Caco-2 (cell line): ENCODE results near the gene TDRKH. TPM values are rescaled to one million over a fixed set of nuclear protein-coding genes. Genes with fewer than 3 reads are reported as not detected.
"Not testable (repeated sequence)": the region's sequence is repeated elsewhere in the genome, so short reads cannot be mapped to it uniquely, and the experiment has no call there.

ENCODE experiments used
- BruUV-seq: library from RNA; stranded (reverse); fragments of 400-500 nt; replicated peaks from 2 replicates; lab custom pipeline; 2021; lab: Mats Ljungman, UMichigan
- CTCF ChIA-PET: fragments of 300-600 bp; sonication (Branson Sonifier 250); formaldehyde crosslinking; loops from one replicate; lab custom pipeline; 2022; ENCODE audit warnings: antibody characterized with exemption; lab: Charles Lee
- POLR2A ChIA-PET: fragments of 300-600 bp; sonication (Branson Sonifier 250); formaldehyde crosslinking; loops from one replicate; lab custom pipeline; 2022; ENCODE audit warnings: antibody characterized with exemption; lab: Charles Lee
- DNase-seq, 2 experiments: peaks; one replicate each; pipeline versions ENCODE4 v3.0.0 to v3.0.0-alpha.2; 2020 to 2022
- H3K27me3 ChIP-seq: replicated peaks from 2 replicates; pipeline ENCODE4 v1.6.0; 2011; ENCODE audit warnings: low read length; ENCODE audit not compliant: control insufficient read depth, insufficient read depth
- H3K36me3 ChIP-seq: 2 replicates; pipeline ENCODE4 v1.5.1; 2011; ENCODE audit warnings: low read length; ENCODE audit not compliant: control insufficient read depth, insufficient read depth
- H3K4me1 ChIP-seq: fragments of 250-450 bp; sonication (Bioruptor Pico); 2 replicates; pipeline ENCODE4 v1.5.1; 2020; ENCODE audit warnings: mild to moderate bottlenecking
- H3K4me3 ChIP-seq: 2 replicates; pipeline ENCODE4 v1.5.1; 2011; ENCODE audit warnings: low read depth, mild to moderate bottlenecking, control low read depth, low read length
- H3K9me3 ChIP-seq: fragments of 250-450 bp; sonication (Bioruptor Pico); 2 replicates; pipeline ENCODE4 v1.5.1; 2020; ENCODE audit warnings: mild to moderate bottlenecking, moderate library complexity
- H3K27ac Mint-ChIP-seq: one replicate; pipeline ENCODE4 v1.8.0; 2022; ENCODE audit warnings: mixed read lengths; ENCODE audit not compliant: unreplicated experiment
- H3K27me3 Mint-ChIP-seq: one replicate; pipeline ENCODE4 v1.8.0; 2022; ENCODE audit warnings: mixed read lengths; ENCODE audit not compliant: insufficient read depth, unreplicated experiment
- H3K36me3 Mint-ChIP-seq: one replicate; pipeline ENCODE4 v1.8.0; 2022; ENCODE audit warnings: mild to moderate bottlenecking, mixed read lengths; ENCODE audit not compliant: insufficient read depth, unreplicated experiment
- H3K4me1 Mint-ChIP-seq: one replicate; pipeline ENCODE4 v1.8.0; 2022; ENCODE audit warnings: low read depth, mixed read lengths; ENCODE audit not compliant: unreplicated experiment
- H3K4me3 Mint-ChIP-seq: one replicate; pipeline ENCODE4 v1.8.0; 2022; ENCODE audit warnings: mild to moderate bottlenecking, moderate library complexity, mixed read lengths; ENCODE audit not compliant: unreplicated experiment
- H3K9me3 Mint-ChIP-seq: one replicate; pipeline ENCODE4 v1.8.0; 2022; ENCODE audit warnings: mixed read lengths; ENCODE audit not compliant: unreplicated experiment
- intact Hi-C: fragments of 100-400 bp; cut with micrococcal nuclease; formaldehyde crosslinking; loops from one replicate; pipeline ENCODE4 v1.10.0; 2022; ENCODE audit not compliant: unreplicated experiment
- total RNA-seq: library from RNA; stranded (reverse); gene quantifications from 2 replicates; pipeline ENCODE4 v1.2.3, GENCODE V29; 2022
- TF ChIP-seq, protein P1 (sequence below), 2 experiments: fragments of 200-600 bp in 1 of 2; IDR thresholded peaks; 1 replicate in 1 of 2; 2 replicates in 1 of 2; pipeline versions ENCODE4 v1.5.1 to v1.8.0; 2011 to 2022; ENCODE audit warnings: antibody characterized with exemption in 1 of 2, control low read depth in 1 of 2, inconsistent platforms in 1 of 2, low read depth in 1 of 2, low read length in 1 of 2, mild to moderate bottlenecking in 1 of 2, moderate library complexity in 1 of 2; ENCODE audit not compliant: insufficient read depth in 1 of 2, severe bottlenecking in 1 of 2, unreplicated experiment in 1 of 2

Gene TDRKH
- total RNA-seq, 1 experiment from 2014 or later: 15.0 TPM

DNA sequence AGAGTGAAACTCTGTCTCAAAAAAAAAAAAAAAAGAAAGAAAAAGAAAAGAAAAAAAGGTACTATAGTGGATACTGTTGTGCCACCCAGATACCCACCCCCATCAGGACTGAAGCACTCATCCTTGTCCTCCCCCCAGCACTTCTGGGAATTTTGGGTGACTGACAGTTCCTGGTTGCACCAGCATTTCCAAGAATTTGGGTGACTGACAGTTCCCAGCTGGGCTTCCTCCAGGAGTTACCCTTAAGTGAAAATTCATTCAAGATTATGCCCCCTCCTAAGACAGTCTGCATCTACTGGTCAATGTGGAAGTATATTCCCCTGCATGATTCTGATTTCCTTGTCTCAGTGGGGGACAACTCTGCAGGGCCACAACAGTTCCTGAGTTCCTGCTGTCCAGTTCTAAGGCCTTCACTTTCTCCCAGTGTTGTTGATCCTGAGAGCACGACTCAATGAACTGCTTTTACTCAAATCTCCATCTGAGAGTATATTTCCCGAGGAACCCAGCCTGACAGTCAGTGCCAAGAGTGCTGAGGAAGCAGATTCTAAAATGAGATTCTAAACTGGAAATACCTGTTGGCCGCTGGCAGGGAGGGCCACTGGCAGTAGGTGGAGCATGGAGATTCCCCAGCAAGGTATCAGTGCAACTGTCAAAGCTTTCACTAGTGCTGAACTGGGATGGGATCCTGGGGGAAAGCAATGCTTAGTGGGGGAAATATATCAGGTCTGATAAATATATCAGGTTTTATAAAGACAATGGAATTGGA lies 50.5 kb downstream of the TDRKH start:
- Histone ChIP-seq H3K27me3 (no peaks in the 10 kb centered on the region), H3K4me3 (no peak overlapping the region), H3K9me3 (peaks cover 17% of the 10 kb centered on the region), H3K36me3 (no peaks in the 10 kb centered on the region), H3K4me1 (0 out of 2 replicates have a peak, but pooled peaks cover 7% of the 10 kb centered on the region)
- intact Hi-C loops: loop anchor here (5.0 kb wide), 2 partner anchors 197 to 297 kb away; partner anchors contain the start of gene TUFT1
- BruUV-seq: no TSS peak
- POLR2A ChIA-PET: no interaction called here
- peak in 1 of 2 experiments; percentile 63 for DNase-seq
- Mint-ChIP-seq H3K27ac (no peak overlapping the region), H3K36me3 (no peaks in the 10 kb centered on the region), H3K4me1 (peaks cover 12% of the 10 kb centered on the region), H3K9me3 (peaks cover 11% of the 10 kb centered on the region), H3K27me3 (peaks cover 3% of the 10 kb centered on the region), H3K4me3 (no peak overlapping the region)
- TF ChIP-seq, protein P1, sequence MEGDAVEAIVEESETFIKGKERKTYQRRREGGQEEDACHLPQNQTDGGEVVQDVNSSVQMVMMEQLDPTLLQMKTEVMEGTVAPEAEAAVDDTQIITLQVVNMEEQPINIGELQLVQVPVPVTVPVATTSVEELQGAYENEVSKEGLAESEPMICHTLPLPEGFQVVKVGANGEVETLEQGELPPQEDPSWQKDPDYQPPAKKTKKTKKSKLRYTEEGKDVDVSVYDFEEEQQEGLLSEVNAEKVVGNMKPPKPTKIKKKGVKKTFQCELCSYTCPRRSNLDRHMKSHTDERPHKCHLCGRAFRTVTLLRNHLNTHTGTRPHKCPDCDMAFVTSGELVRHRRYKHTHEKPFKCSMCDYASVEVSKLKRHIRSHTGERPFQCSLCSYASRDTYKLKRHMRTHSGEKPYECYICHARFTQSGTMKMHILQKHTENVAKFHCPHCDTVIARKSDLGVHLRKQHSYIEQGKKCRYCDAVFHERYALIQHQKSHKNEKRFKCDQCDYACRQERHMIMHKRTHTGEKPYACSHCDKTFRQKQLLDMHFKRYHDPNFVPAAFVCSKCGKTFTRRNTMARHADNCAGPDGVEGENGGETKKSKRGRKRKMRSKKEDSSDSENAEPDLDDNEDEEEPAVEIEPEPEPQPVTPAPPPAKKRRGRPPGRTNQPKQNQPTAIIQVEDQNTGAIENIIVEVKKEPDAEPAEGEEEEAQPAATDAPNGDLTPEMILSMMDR (IDR thresholded peaks at IDR 0.05; ENCODE audit: insufficient read depth in 1 of 2, low read depth in 1 of 2, low read length in 1 of 2, severe bottlenecking in 1 of 2, unreplicated experiment in 1 of 2): peak in 1 of 2 experiments; percentile 5
- CTCF ChIA-PET: no interaction called here

GRCh38 chr1:151737479-151737878 lies 52.8 kb downstream of the TDRKH start:
- Mint-ChIP-seq H3K27ac (no peak overlapping the region), H3K4me3 (no peak overlapping the region), H3K27me3 (peaks cover 3% of the 10 kb centered on the region), H3K9me3 (peaks cover 11% of the 10 kb centered on the region), H3K36me3 (no peaks in the 10 kb centered on the region), H3K4me1 (peaks cover 20% of the 10 kb centered on the region)
- TF ChIP-seq, protein P1 (IDR thresholded peaks at IDR 0.05; ENCODE audit: insufficient read depth in 1 of 2, low read depth in 1 of 2, low read length in 1 of 2, severe bottlenecking in 1 of 2, unreplicated experiment in 1 of 2): no peak
- H3K27me3 ChIP-seq: no peaks in the 10 kb centered on the region
- H3K9me3 ChIP-seq: peaks cover 17% of the 10 kb centered on the region
- no peak for DNase-seq
- 0 out of 2 replicates have a peak, but pooled peaks cover 7% of the 10 kb centered on the region for H3K4me1 ChIP-seq
- H3K36me3 ChIP-seq: no peaks in the 10 kb centered on the region
- intact Hi-C loops: loop anchor here (5.0 kb wide), 2 partner anchors 195 to 295 kb away; partner anchors contain the start of gene TUFT1
- no TSS peak for BruUV-seq
- no peak overlapping the region for H3K4me3 ChIP-seq
- ChIA-PET CTCF (no interaction called here), POLR2A (no interaction called here)

DNA sequence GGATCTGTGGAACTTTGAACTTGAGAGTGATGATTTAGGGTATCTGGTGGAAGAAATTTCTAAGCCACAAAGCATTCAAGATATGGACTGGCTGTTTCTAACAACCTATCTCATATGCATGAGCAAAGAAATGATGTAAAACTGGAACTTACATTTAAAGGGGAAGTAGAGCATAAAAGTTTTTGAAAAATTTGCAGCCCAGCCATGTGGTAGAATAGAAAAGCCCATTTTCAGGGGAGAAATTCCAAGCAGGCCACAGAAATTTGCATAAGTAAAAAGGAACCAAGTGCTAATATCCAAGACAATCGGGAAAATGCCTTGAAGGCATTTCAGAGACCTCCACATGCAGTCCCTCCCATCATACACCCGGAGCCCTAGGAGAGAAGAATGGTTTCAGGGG lies 53.3 kb downstream of the TDRKH start:
- peaks cover 11% of the 10 kb centered on the region for H3K9me3 Mint-ChIP-seq
- no peak overlapping the region for H3K4me3 ChIP-seq
- H3K9me3 ChIP-seq: peaks cover 17% of the 10 kb centered on the region
- no peaks in the 10 kb centered on the region for H3K36me3 ChIP-seq
- no peak overlapping the region for H3K4me3 Mint-ChIP-seq
- H3K27me3 Mint-ChIP-seq: no peaks in the 10 kb centered on the region
- CTCF ChIA-PET: no interaction called here
- no peak overlapping the region for H3K27ac Mint-ChIP-seq
- 0 out of 2 replicates have a peak, but pooled peaks cover 7% of the 10 kb centered on the region for H3K4me1 ChIP-seq
- no TSS peak for BruUV-seq
- intact Hi-C loops: loop anchor here (5.0 kb wide), 2 partner anchors 195 to 295 kb away; partner anchors contain the start of gene TUFT1
- POLR2A ChIA-PET: no interaction called here
- peaks cover 24% of the 10 kb centered on the region for H3K4me1 Mint-ChIP-seq
- H3K27me3 ChIP-seq: no peaks in the 10 kb centered on the region
- TF ChIP-seq, protein P1 (IDR thresholded peaks at IDR 0.05; ENCODE audit: insufficient read depth in 1 of 2, low read depth in 1 of 2, low read length in 1 of 2, severe bottlenecking in 1 of 2, unreplicated experiment in 1 of 2): no peak
- H3K36me3 Mint-ChIP-seq: no peaks in the 10 kb centered on the region
- no peak for DNase-seq

DNA sequence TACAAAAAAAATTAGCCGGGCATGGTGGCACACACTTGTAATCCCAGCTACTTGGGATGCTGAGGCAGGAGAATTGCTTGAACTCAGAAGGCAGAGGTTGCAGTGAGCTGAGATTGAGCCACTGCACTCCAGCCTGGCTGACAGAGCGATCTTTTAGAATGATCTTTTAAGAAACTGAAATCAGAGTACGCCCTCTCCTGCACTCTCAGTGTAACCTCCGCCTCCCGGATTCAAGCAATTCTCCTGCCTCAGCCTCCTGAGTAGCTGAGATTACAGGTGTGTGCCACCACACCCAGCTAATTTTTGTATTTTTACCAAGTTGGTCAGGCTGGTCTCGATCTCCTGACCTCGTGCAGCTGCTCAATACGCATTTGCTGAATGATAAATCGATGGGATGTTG lies 56.3 kb downstream of the TDRKH start:
- H3K4me1 ChIP-seq, H3K4me3 ChIP-seq, H3K27ac Mint-ChIP-seq, H3K27me3 Mint-ChIP-seq, H3K27me3 ChIP-seq, H3K36me3 ChIP-seq, POLR2A ChIA-PET, H3K36me3 Mint-ChIP-seq, H3K4me3 Mint-ChIP-seq, DNase-seq, BruUV-seq: not testable (repeated sequence)
- CTCF ChIA-PET: interaction anchor here (0.6 to 1.6 kb wide), 3 partner anchors 18 to 102 kb away, joined by 3 to 14 read pairs (median 10); no protein-coding TSS in a partner anchor
- intact Hi-C loops: loop anchor here (2.0 kb wide), 1 partner anchor 103 kb away; no protein-coding TSS in a partner anchor
- Mint-ChIP-seq H3K4me1 (peaks cover 17% of the 10 kb centered on the region), H3K9me3 (peaks cover 11% of the 10 kb centered on the region)
- H3K9me3 ChIP-seq: peaks cover 17% of the 10 kb centered on the region
